A172 (cell line): Measurements from ENCODE around the gene RABAC1. TPM values are rescaled to one million over a fixed set of nuclear protein-coding genes. Genes with fewer than 3 reads are reported as not detected.
"Not testable (repeated sequence)": the region's sequence is repeated elsewhere in the genome, so short reads cannot be mapped to it uniquely, and the experiment has no call there.

Source experiments
- DNase-seq: peaks from one replicate; pipeline ENCODE4 v3.0.0-alpha.2; 2015; ENCODE audit warnings: low spot score
- total RNA-seq: library from RNA; depleted of rRNA; stranded (reverse); fragments of >200 nt; shearing (Covaris generic); gene quantifications from 2 replicates; pipeline ENCODE4 v1.2.3, GENCODE V29; 2014; rRNA removed

Gene RABAC1
- total RNA-seq, 1 experiment from 2014 or later, result 105 TPM

- no peak for DNase-seq
These were observed 43.2 kb downstream of the RABAC1 start for GRCh38 chr19:41915776-41916414.

GRCh38 chr19:41915021-41915775 lies 43.9 kb downstream of the RABAC1 start:
- no peak for DNase-seq

DNA sequence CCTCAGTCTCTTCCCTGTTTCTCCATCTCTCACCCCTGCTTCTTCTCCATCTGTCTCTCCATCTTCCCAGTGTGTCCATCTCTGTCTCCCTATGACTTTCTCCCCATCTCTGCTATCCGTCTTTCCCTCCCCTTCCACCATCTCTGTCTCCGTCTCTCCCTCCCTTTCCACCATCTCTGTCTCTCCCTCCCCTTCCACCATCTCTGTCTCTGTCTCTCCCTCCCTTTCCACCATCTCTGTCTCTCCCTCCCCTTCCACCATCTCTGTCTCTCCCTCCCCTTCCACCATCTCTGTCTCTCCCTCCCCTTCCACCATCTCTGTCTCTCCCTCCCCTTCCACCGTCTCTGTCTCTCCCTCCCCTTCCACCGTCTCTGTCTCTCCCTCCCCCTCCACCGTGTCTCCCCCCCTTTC lies 44.7 kb downstream of the RABAC1 start:
- not testable (repeated sequence) for DNase-seq

DNA sequence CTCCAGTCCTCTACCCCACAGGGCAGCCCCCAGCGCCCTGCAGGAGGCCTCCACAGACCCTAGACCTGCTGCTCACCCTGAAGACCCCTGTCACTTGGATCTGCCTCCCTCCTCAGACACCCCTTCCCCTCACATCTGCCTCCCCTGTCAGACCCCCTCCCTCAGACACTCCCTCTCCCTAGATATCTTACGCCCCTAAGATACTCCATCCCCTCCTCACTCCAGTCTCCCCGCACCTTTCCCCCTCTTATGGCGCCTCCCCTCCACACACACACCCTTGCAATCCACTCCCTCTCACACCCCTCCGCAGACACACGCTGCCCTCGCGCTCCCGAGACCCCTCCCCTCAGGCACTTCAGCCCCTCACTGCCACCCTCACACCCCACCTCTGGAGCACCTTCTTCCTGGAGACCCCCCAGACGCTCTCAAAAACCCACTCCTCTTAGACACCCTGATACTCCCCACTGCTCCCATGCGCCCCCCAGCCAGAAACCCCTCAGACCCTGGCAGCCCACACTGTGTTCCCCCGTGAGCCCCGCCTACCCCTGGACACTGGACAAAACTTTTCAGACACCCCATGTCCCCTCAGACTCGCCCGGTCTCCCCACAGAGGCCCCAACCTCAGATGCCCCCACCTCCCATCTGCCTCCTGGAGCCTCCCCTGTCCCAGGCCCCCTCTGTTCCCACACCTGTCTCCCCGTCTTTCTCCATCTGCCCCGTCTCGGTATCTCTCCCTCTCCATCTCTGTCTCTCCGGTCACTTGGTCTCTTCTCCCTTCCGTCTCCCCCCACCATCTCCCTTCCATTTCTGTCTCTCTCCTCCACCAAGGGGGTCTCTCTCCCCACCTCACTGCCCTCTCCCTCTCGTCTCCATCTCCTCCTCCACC lies 45.3 kb downstream of the RABAC1 start:
- no peak for DNase-seq

DNA sequence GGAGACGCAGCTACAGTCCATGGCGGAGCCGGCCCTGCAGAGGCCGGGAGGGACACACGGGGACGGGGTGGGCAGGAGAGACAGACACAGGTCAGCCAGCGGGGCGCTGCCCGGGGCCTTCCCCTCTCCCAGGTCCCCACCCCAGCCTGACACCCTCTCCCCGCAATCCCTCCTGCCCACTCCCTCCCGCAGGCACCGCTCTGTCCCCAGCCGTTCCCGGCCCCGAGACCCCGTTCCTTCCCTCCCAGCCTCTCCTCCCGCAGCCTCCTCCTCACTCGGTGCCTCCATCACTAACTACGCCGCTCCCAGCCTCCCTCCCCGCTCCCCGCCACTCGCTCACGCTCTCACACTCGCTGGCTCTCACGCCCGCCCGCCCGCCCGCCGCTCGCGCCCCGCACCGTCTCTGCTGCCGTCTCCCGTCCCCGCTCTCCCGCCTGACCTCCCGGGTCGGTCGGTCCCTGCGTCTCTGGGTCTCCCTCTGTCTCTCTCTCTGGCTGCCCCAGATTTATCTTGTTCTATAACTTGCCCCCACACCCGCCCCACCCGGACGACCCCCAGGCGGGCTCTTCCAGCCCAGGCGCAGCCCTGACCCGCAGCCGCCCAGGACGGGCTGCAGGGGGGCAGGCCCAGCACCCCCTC lies 46.1 kb downstream of the RABAC1 start:
- DNase-seq, result no peak

GRCh38 chr19:41911889-41912731 lies 47.0 kb downstream of the RABAC1 start:
- DNase-seq, result no peak

DNA sequence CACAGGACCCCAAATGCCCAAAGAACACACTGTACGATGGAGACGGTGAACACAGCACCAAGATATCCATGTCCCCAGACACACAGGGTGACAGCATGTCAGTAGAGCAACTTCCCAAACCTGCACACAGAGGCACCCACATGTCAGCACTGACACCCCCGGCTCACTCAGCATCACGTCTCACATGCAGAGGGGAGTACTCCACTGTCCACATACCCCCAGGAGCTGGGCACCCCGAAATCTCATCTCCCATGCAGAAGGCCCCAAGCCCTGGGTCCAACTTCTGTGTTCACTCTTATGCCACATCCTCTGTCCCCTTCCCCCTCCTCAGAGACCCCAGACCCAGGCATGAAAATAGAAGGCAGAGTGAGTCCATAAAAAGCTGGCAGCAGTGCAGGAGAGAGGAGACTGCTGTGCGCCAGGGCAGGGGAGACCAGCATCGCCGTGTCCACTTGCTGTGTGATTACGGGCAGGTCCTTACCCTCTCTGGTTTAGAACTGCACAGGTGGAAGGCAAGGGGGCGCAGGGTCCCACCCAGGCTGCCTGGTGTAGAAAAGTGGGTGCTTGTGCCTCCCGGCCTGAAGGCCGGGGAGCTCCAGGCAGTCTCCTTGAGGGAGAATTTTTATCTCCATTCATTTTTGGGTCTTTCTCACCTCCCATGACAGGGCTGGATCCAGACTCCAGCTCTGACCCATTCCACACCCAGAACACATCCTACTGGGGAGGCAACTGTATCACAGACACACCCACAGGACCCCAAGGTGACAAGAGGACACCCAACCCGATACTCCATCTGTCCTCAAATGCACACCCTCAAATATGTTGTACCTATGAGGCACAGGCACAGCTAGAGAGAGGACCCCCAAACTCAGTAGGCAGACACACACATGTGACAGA lies 47.9 kb downstream of the RABAC1 start:
- no peak for DNase-seq

DNA sequence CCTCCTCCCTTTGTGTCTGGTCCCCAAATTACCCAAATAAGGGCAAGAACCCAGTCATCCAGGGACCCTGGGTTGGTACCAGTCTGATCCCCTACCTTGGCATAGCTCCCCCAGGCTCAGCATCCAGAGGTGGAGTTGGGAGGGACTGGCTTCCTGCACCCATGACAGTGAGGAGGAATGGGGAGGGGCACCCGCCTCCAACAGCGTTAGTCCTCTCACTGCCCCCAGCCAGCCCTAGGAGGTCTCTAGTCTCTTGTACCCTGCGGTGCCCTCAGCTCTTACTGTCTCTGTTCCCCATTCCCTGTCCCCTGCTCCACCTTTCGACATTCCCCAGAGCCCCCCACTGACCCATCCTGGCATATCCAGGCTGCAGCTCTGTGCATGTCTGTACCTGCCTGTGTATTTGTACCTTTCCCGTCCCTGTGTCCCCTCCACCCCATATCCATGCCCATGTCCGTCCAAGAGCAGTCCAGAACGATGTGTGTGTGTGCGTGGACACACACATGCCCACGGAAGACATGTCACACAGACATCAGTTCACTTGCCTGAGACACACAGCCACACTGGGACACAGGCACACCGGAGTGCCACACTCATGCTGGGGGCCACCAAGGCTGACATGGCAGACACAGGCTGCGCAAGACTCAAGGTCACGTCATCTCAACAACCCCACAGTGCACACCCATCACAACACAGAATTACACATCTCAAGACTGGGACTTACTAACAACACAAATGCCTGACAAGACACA lies 48.7 kb downstream of the RABAC1 start:
- no peak for DNase-seq

DNA sequence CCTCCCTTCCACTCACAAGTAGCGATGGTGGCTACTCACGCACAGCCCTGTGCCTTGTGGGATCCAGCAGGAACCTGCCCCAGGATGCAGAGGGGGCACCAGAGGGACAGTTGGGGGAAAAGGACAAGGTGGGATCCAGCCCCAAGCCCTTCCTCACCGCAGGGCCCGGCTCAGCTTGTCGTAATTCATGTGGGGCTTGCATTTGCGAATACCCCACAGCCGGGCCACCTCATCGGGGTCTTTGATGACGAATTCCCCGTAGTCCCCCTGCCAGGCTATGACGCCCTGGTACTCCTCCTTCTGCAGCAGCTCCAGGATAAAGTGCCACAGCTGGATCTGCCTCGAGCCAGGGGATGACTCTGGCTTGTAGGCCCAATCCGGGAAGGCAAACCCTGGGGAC lies 49.4 kb downstream of the RABAC1 start:
- no peak for DNase-seq

DNA sequence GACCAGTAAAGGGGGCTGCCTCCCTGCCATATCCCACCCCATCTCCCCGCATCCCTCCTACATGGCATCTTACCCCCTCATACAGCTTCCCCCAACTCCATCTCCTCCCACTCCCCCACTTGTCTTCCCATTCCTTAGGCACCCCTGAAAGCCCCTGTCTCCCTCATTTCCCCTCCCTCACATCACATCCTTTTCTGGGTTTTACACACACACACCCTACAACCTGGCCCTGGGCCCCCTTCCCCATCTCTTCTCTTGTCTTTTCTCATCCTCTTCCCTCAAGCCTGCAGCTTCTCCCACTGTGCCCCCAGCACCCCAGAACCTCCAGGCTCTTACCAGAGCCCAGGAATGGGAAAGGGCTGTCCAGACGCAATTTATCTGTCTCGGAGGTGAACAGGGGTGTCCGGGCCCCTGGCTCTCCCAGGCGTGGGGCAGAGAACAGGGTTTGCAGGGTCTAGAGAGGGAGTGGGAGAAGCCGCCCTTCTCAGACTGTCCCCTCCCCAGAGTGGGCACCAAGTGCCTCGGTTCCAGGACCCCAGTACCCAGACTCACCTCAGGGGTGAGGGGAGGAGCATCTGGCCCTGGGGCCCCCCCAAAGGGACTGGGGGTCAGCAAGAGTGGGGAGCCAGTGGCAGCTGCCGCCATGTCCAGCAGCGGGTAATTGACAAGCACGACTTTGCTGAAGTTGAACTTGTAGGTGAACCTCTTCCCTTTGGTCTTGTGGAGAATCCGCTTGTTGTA lies 50.2 kb downstream of the RABAC1 start:
- no peak for DNase-seq

- DNase-seq, result no peak
These were observed 51.0 kb downstream of the RABAC1 start for GRCh38 chr19:41907994-41908615.

GRCh38 chr19:41906916-41907680 lies 52.0 kb downstream of the RABAC1 start:
- no peak for DNase-seq

Other genes with a start within 250 kb of the RABAC1 start
- not detected in 2 replicates for gene CEACAM6, start 203.8 kb downstream of the RABAC1 start, total RNA-seq
- not detected in 2 replicates for gene CEACAM3, start 162.7 kb downstream of the RABAC1 start, total RNA-seq
- not detected in 2 replicates for gene LYPD4, start 114.6 kb downstream of the RABAC1 start, total RNA-seq
- not detected in 2 replicates for gene DMRTC2, start 114.3 kb downstream of the RABAC1 start, total RNA-seq
- 1,133 and 1,859 TPM in 2 replicates for gene RPS19, start 99.1 kb downstream of the RABAC1 start, total RNA-seq
- not detected in 2 replicates for gene CD79A, start 82.0 kb downstream of the RABAC1 start, total RNA-seq
- gene ARHGEF1, start 76.1 kb downstream of the RABAC1 start, total RNA-seq, result 72.5 and 108 TPM in 2 replicates
- 0.07 and 0.47 TPM in 2 replicates for gene ERFL, start 30.9 kb downstream of the RABAC1 start, total RNA-seq
- 0.76 and 0.86 TPM in 2 replicates for gene ATP1A3, start 34.9 kb upstream of the RABAC1 start, total RNA-seq
- gene GRIK5, start 110.9 kb upstream of the RABAC1 start, total RNA-seq, result 0.76 and 1.9 TPM in 2 replicates
- gene ZNF574, start 116.8 kb upstream of the RABAC1 start, total RNA-seq, result 24.4 and 26.8 TPM in 2 replicates
- gene POU2F2, start 173.1 kb upstream of the RABAC1 start, total RNA-seq, result 0.05 TPM in 1 of 2 replicates, not detected in the other